K562 (cell line): ENCODE results near the gene PCMTD2. TPM values are rescaled to one million over a fixed set of nuclear protein-coding genes. Genes with fewer than 3 reads are reported as not detected.

Experiments used
- ATAC-seq: fragments of 200-7000 bp; cut with Tn5 transposase; 3 replicates; pipeline ENCODE4 v1.9.1; 2020; ENCODE audit warnings: moderate library complexity
- BruUV-seq: library from RNA; stranded (reverse); fragments of 400-500 nt; replicated peaks from 2 replicates; lab custom pipeline; 2021; lab: Mats Ljungman, UMichigan
- CTCF ChIA-PET: fragments of 300-600 bp; formaldehyde crosslinking; extraction: SDS; loops from one replicate; lab custom pipeline; 2021; ENCODE audit warnings: low intra/inter-chr PET ratio; lab: Yijun Ruan, JAX
- POLR2A ChIA-PET: fragments of 300-600, 350-650 bp; sonication (Branson Sonifier 250); formaldehyde crosslinking; extraction: SDS; loops from one replicate; lab custom pipeline; 2021; ENCODE audit warnings: antibody characterized with exemption, inconsistent platforms; lab: Yijun Ruan, JAX
- DNase-seq, 4 experiments: peaks; one replicate each; pipeline versions ENCODE4 v3.0.0 to v3.0.0-alpha.2; 2011 to 2018; ENCODE audit warnings: low spot score in 3 of 4, mixed read lengths in 3 of 4; ENCODE audit errors: extremely low read depth in 1 of 4
- FAIRE-seq: peaks from 2 replicates; lab custom pipeline; 2011; peaks lifted over from hg19 to GRCh38; lab: Jason Lieb, UNC
- H2AFZ ChIP-seq: 2 replicates; pipeline ENCODE4 v1.6.0; 2011; ENCODE audit warnings: low read depth, low read length, control low read depth, inconsistent platforms
- H3K27ac ChIP-seq: fragments of 200-600 bp; 3 replicates; pipeline ENCODE4 v1.8.0; 2011; ENCODE audit warnings: low read depth, mild to moderate bottlenecking, control low read depth, inconsistent platforms, low read length, moderate library complexity, mixed read lengths; ENCODE audit errors: extremely low read depth
- H3K27me3 ChIP-seq, 2 experiments: fragments of 300-600 bp in 1 of 2; 2 replicates in 1 of 2; 3 replicates in 1 of 2; pipeline versions ENCODE4 v1.6.0 to v1.8.0; 2011; ENCODE audit warnings: inconsistent platforms in 2 of 2, low read length in 2 of 2, mild to moderate bottlenecking in 1 of 2, mixed read lengths in 1 of 2, moderate library complexity in 1 of 2; ENCODE audit not compliant: control insufficient read depth in 2 of 2, insufficient read depth in 2 of 2
- H3K36me3 ChIP-seq: fragments of 300-600 bp; 3 replicates; pipeline ENCODE4 v1.8.0; 2011; ENCODE audit warnings: mild to moderate bottlenecking, low read length, inconsistent platforms; ENCODE audit not compliant: control insufficient read depth, insufficient read depth
- H3K4me1 ChIP-seq, 2 experiments: fragments of 200-600 bp in 1 of 2; replicated peaks in 1 of 2; 2 replicates in 1 of 2; 3 replicates in 1 of 2; pipeline versions ENCODE4 v1.5.1 to v1.8.0; 2011; ENCODE audit warnings: inconsistent platforms in 2 of 2, low read length in 2 of 2, mild to moderate bottlenecking in 1 of 2, mixed read lengths in 1 of 2, moderate library complexity in 1 of 2; ENCODE audit not compliant: control insufficient read depth in 2 of 2, insufficient read depth in 2 of 2
- H3K4me2 ChIP-seq: 2 replicates; pipeline ENCODE4 v1.6.1; 2011; ENCODE audit warnings: low read length, control low read depth, inconsistent platforms, mixed read lengths; ENCODE audit not compliant: insufficient read depth
- H3K4me3 ChIP-seq: fragments of 200-600 bp; sonication (generic), shearing (Covaris generic); 2 replicates; pipeline ENCODE4 v1.5.1; 2016; ENCODE audit warnings: control low read depth, inconsistent platforms
- H3K79me2 ChIP-seq: fragments of 200-600 bp; 3 replicates; pipeline ENCODE4 v1.8.0; 2011; ENCODE audit warnings: low read length, inconsistent platforms; ENCODE audit not compliant: control insufficient read depth, insufficient read depth
- H3K9ac ChIP-seq, 2 experiments: 2 replicates each; pipeline versions ENCODE4 v1.6.0 to v1.6.1; 2011; ENCODE audit warnings: low read depth in 2 of 2, low read length in 2 of 2, control low read depth in 1 of 2, inconsistent platforms in 1 of 2, mild to moderate bottlenecking in 1 of 2, mixed read lengths in 1 of 2; ENCODE audit not compliant: insufficient read depth in 1 of 2
- H3K9me1 ChIP-seq: one replicate; pipeline ENCODE4 v1.6.0; 2011; ENCODE audit warnings: inconsistent platforms, mild to moderate bottlenecking, low read length, moderate library complexity; ENCODE audit not compliant: control insufficient read depth, insufficient read depth
- H3K9me3 ChIP-seq: replicated peaks from 2 replicates; pipeline ENCODE4 v1.5.1; 2011; ENCODE audit warnings: low read depth, low read length, inconsistent platforms; ENCODE audit not compliant: control insufficient read depth, insufficient read depth
- H4K20me1 ChIP-seq: replicated peaks from 2 replicates; pipeline ENCODE4 v1.6.1; 2011; ENCODE audit warnings: low read length, inconsistent platforms, mixed read lengths; ENCODE audit not compliant: control insufficient read depth, insufficient read depth
- ETV6 ChIP-seq, 3 experiments: fragments of 150-350 bp in 1 of 3; sonication (generic) in 1 of 3; formaldehyde crosslinking in 1 of 3; IDR thresholded peaks; 2 replicates each; pipeline versions ENCODE4 v1.6.1 to v1.8.0; 2014 to 2022; ENCODE audit warnings: borderline replicate concordance in 2 of 3, low read depth in 2 of 3, antibody characterized with exemption in 1 of 3, low read length in 1 of 3, mild to moderate bottlenecking in 1 of 3, missing genetic modification reagents in 1 of 3
- FOXP4 ChIP-seq: sonication (generic); formaldehyde crosslinking; IDR thresholded peaks from 2 replicates; pipeline ENCODE4 v1.8.0; 2022; ENCODE audit warnings: mild to moderate bottlenecking, missing genetic modification reagents, borderline replicate concordance
- MEF2A ChIP-seq: IDR thresholded peaks from 2 replicates; pipeline ENCODE4 v1.6.1; 2011; ENCODE audit warnings: low read depth, mild to moderate bottlenecking, low read length, moderate library complexity; ENCODE audit not compliant: control insufficient read depth
- RBBP5 ChIP-seq: fragments of 200-600 bp; sonication (generic); IDR thresholded peaks from 2 replicates; pipeline ENCODE4 v1.6.1; 2012; ENCODE audit warnings: borderline replicate concordance, mild to moderate bottlenecking, low read length, control low read depth, inconsistent platforms; ENCODE audit not compliant: insufficient read depth, poor library complexity, severe bottlenecking
- RFX1 ChIP-seq: fragments of 450-650 bp; IDR thresholded peaks from 2 replicates; pipeline ENCODE4 v1.6.1; 2016; ENCODE audit warnings: mild to moderate bottlenecking, moderate library complexity
- SMARCE1 ChIP-seq: fragments of 450-650 bp; IDR thresholded peaks from 2 replicates; pipeline ENCODE4 v1.7.1; 2016; ENCODE audit warnings: mild to moderate bottlenecking
- TAF9B ChIP-seq: fragments of 450-650 bp; IDR thresholded peaks from 2 replicates; pipeline ENCODE4 v1.6.1; 2018; ENCODE audit warnings: mild to moderate bottlenecking; ENCODE audit not compliant: partially characterized antibody
- THAP7 ChIP-seq: fragments of 250-450 bp; sonication (Bioruptor Pico); IDR thresholded peaks from 2 replicates; pipeline ENCODE4 v1.5.0; 2021
- ZBTB7A ChIP-seq: IDR thresholded peaks from 2 replicates; pipeline ENCODE4 v1.6.1; 2011; ENCODE audit warnings: low read depth, mild to moderate bottlenecking, low read length, moderate library complexity, borderline replicate concordance; ENCODE audit not compliant: control insufficient read depth
- ZC3H11A ChIP-seq: IDR thresholded peaks from 2 replicates; pipeline ENCODE4 v1.6.1; 2012; ENCODE audit warnings: low read depth, low read length, improper control_type of control experiment
- ZNF445 ChIP-seq: fragments of 250-450 bp; sonication (Bioruptor Pico); IDR thresholded peaks from 2 replicates; pipeline ENCODE4 v1.4.0; 2020; ENCODE audit warnings: low read depth, mild to moderate bottlenecking, moderate library complexity
- WGBS: fragments of 100-300 bp; shearing (Covaris generic); methylation state at CpG from one replicate; pipeline ENCODE4 v1.1.6; 2016; ENCODE audit warnings: low coverage, mixed read lengths; ENCODE audit not compliant: insufficient coverage; ENCODE audit errors: missing lambda C conversion rate; 5-methylcytosine and 5-hydroxymethylcytosine counted together
- in situ Hi-C: fragments of 300-500 bp; cut with MboI; formaldehyde crosslinking; loops from 4 replicates; pipeline ENCODE4 v1.15.0; 2018; ENCODE audit warnings: inconsistent platforms, mixed read lengths
- intact Hi-C: fragments of 100-400 bp; cut with micrococcal nuclease; formaldehyde crosslinking; loops from 2 replicates; pipeline ENCODE4 v1.14.2; 2022
- polyA plus RNA-seq, 8 experiments: library from polyadenylated mRNA; depleted of rRNA in 4 of 8; stranded (reverse) in 5 of 8; unstranded in 3 of 8; fragments of >200 nt; fragmentation: Nextera tagmentation in 2 of 8; fragmentation: Illumina TruSeq in 1 of 8; extraction: Ambion mirVana in 2 of 8; extraction: Trizol in 1 of 8; gene quantifications; 2 replicates each; pipeline versions ENCODE4 v1.2.1 to v1.2.3, GENCODE V29; 2011 to 2014; ENCODE audit warnings: inconsistent platforms in 1 of 8, missing spikeins in 1 of 8
- total RNA-seq, 7 experiments: library from RNA; depleted of rRNA in 6 of 7; stranded (reverse); fragments of >200 nt in 6 of 7; fragmentation: Illumina TruSeq in 2 of 7; extraction: Trizol in 2 of 7; gene quantifications; 2 replicates each; pipeline versions ENCODE4 v1.2.1 to v1.2.3, GENCODE V29; 2011 to 2021; ENCODE audit warnings: low replicate concordance in 1 of 7
- TF ChIP-seq, protein P1 (sequence below), 2 experiments: fragments of 450-650 bp; IDR thresholded peaks; 2 replicates each; pipeline ENCODE4 v1.6.1; 2016

Gene PCMTD2
- total and polyA plus RNA-seq, 9 of the 15 experiments (the other 6 are each of a cell fraction or from before 2014, with no cell fraction given), result 11.3 to 49.3 (median 28.4) TPM

GRCh38 chr20:64254571-64255360 lies 782 bp upstream of the PCMTD2 start (continued):
- TF ChIP-seq FOXP4 (CRISPR knock-in tag), result no peak
- TF ChIP-seq, protein P1, sequence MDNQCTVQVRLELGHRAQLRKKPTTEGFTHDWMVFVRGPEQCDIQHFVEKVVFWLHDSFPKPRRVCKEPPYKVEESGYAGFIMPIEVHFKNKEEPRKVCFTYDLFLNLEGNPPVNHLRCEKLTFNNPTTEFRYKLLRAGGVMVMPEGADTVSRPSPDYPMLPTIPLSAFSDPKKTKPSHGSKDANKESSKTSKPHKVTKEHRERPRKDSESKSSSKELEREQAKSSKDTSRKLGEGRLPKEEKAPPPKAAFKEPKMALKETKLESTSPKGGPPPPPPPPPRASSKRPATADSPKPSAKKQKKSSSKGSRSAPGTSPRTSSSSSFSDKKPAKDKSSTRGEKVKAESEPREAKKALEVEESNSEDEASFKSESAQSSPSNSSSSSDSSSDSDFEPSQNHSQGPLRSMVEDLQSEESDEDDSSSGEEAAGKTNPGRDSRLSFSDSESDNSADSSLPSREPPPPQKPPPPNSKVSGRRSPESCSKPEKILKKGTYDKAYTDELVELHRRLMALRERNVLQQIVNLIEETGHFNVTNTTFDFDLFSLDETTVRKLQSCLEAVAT (IDR thresholded peaks at IDR 0.05), result 0 out of 4 replicates have a peak, but pooled peaks of 1 of the 2 experiments have one; percentile 35
- TF ChIP-seq, all 486 proteins: peak for 4

- Histone ChIP-seq H3K9ac (peak overlapping the region; percentile 70 to 96), H4K20me1 (no peaks in the 10 kb centered on the region), H3K27ac (peak overlapping the region; percentile 88), H3K4me3 (peak overlapping the region; percentile 91), H3K36me3 (peaks cover 3% of the 10 kb centered on the region; the same call in 2 of the 3 replicates), H3K79me2 (peaks cover 35% of the 10 kb centered on the region), H3K9me3 (no peaks in the 10 kb centered on the region), H3K27me3 (no peaks in the 10 kb centered on the region), H2AFZ (peak overlapping the region; percentile 83), H3K4me2 (peak overlapping the region; percentile 90), H3K9me1 (no peaks in the 10 kb centered on the region), H3K4me1 (peaks cover 21% of the 10 kb centered on the region in 2 experiments)
- DNase-seq (peak in 3 of 4 experiments; percentile 19 to 27 (median 21)), FAIRE-seq (peak; percentile 46), ATAC-seq (peak; percentile 4; the same call in 1 of the 3 replicates)
- in situ Hi-C loops (loop anchor here (5.0 kb wide), 1 partner anchor 64 kb away; no protein-coding TSS in a partner anchor), intact Hi-C loops (no loop called here)
- ChIA-PET POLR2A (interaction anchor here (0.6 to 1.9 kb wide), 7 partner anchors 10 to 217 kb away, joined by 3 to 20 read pairs (median 3); no protein-coding TSS in a partner anchor), CTCF (interaction anchor here (0.7 kb wide), 1 partner anchor 28 kb away, joined by 3 read pairs; no protein-coding TSS in a partner anchor)
- BruUV-seq, result TSS peak; percentile 53
- WGBS, result 21% methylated on average over 15 of the region's 15 CpGs
- TF ChIP-seq TAF9B (no peak), SMARCE1 (0 out of 2 replicates have a peak, but pooled peaks have one; percentile 34), ZNF445 (CRISPR knock-in tag) (no peak), THAP7 (CRISPR knock-in tag) (no peak), MEF2A (no peak), RBBP5 (peak; percentile 14), RFX1 (no peak), ZC3H11A (0 out of 2 replicates have a peak, but pooled peaks have one; percentile 23), ZBTB7A (no peak), ETV6 (IDR thresholded peaks at IDR 0.05; ENCODE audit: borderline replicate concordance in 1 of 2, low read depth in 2 of 2, low read length in 1 of 2) (no peak), ETV6 (CRISPR knock-in tag; IDR thresholded peaks at IDR 0.05; ENCODE audit: borderline replicate concordance) (no peak)
Measured at GRCh38 chr20:64256282-64256935, 861 bp downstream of the PCMTD2 start.
